A549 (cell line): Measurements from ENCODE around the gene GAPDHS. TPM values are rescaled to one million over a fixed set of nuclear protein-coding genes. Genes with fewer than 3 reads are reported as not detected.
A peak's percentile ranks its signal among the peaks of the same experiment; 100 is the strongest.

Experiments used
- ATAC-seq, 2 experiments: fragments of 200-7000 bp in 1 of 2; fragments of >200 bp in 1 of 2; cut with Nextera tagmentation in 1 of 2; cut with Tn5 transposase in 1 of 2; 3 replicates each; pipeline versions ENCODE4 v1.8.0 to v1.9.1; 2018 to 2020; ENCODE audit warnings: mild to moderate bottlenecking in 1 of 2, moderate library complexity in 1 of 2
- CTCF ChIA-PET: fragments of 300-600 bp; sonication (Branson Sonifier 250); formaldehyde crosslinking; extraction: SDS; loops from one replicate; lab custom pipeline; 2021; ENCODE audit warnings: antibody characterized with exemption, inconsistent platforms; lab: Yijun Ruan, JAX
- POLR2A ChIA-PET: fragments of 350-600 bp; formaldehyde crosslinking; extraction: SDS; loops from one replicate; lab custom pipeline; 2021; ENCODE audit warnings: antibody characterized with exemption, inconsistent platforms; lab: Yijun Ruan, JAX
- DNase-seq, 2 experiments: peaks; one replicate each; pipeline versions ENCODE4 v3.0.0 to v3.0.0-alpha.2; 2011 to 2016; ENCODE audit warnings: low read depth in 1 of 2, low spot score in 1 of 2
- FAIRE-seq: peaks from 2 replicates; lab custom pipeline; 2011; peaks lifted over from hg19 to GRCh38; lab: Jason Lieb, UNC
- H3K27ac ChIP-seq, 2 experiments: fragments of >200 bp; sonication (Bioruptor Twin); formaldehyde crosslinking; 3 replicates each; pipeline ENCODE4 v1.5.1; 2016 to 2017
- H3K4me1 ChIP-seq: fragments of >200 bp; sonication (Bioruptor Twin); formaldehyde crosslinking; 3 replicates; pipeline ENCODE4 v1.6.1; 2016
- H3K4me2 ChIP-seq: fragments of >200 bp; sonication (Bioruptor Twin); formaldehyde crosslinking; 3 replicates; pipeline ENCODE4 v1.6.1; 2016
- H3K4me3 ChIP-seq: fragments of >200 bp; sonication (Bioruptor Twin); formaldehyde crosslinking; 3 replicates; pipeline ENCODE4 v1.5.1; 2016
- H3K9me3 ChIP-seq: fragments of >200 bp; sonication (Bioruptor Twin); formaldehyde crosslinking; 3 replicates; pipeline ENCODE4 v1.6.1; 2016
- BHLHE40 ChIP-seq: IDR thresholded peaks from 2 replicates; pipeline ENCODE4 v1.6.1; 2012; ENCODE audit warnings: low read depth, low read length, inconsistent platforms
- CEBPB ChIP-seq, 2 experiments: fragments of >200 bp in 1 of 2; sonication (Bioruptor Twin) in 1 of 2; formaldehyde crosslinking in 1 of 2; IDR thresholded peaks; 2 replicates each; pipeline ENCODE4 v1.6.1; 2012 to 2016
- CHD2 ChIP-seq: fragments of 150-350 bp; IDR thresholded peaks from 2 replicates; pipeline ENCODE4 v1.6.1; 2014; ENCODE audit warnings: low read length; ENCODE audit not compliant: partially characterized antibody
- CTCF ChIP-seq: fragments of >200 bp; sonication (Bioruptor Twin); formaldehyde crosslinking; IDR thresholded peaks from 3 replicates; pipeline ENCODE4 v1.5.1; 2016
- ESRRA ChIP-seq: fragments of 150-350 bp; IDR thresholded peaks from 2 replicates; pipeline ENCODE4 v1.6.1; 2014; ENCODE audit warnings: mild to moderate bottlenecking, low read length, borderline replicate concordance
- FOSB ChIP-seq: fragments of 250-450 bp; sonication (Bioruptor Pico); IDR thresholded peaks from 2 replicates; pipeline ENCODE4 v1.5.0; 2020; ENCODE audit warnings: mild to moderate bottlenecking, moderate library complexity
- HDAC2 ChIP-seq: fragments of 200-600 bp; sonication (generic); IDR thresholded peaks from 2 replicates; pipeline ENCODE4 v1.6.1; 2016
- HOXA7 ChIP-seq: fragments of 250-450 bp; sonication (Bioruptor Pico); IDR thresholded peaks from 2 replicates; pipeline ENCODE4 v1.5.0; 2020; ENCODE audit warnings: mild to moderate bottlenecking, moderate library complexity
- MYC ChIP-seq: IDR thresholded peaks from 2 replicates; pipeline ENCODE4 v1.6.1; 2012; ENCODE audit warnings: mild to moderate bottlenecking, inconsistent platforms, low read length, improper control_type of control experiment, borderline replicate concordance
- NPAS2 ChIP-seq: fragments of 250-450 bp; sonication (Bioruptor Pico); IDR thresholded peaks from 2 replicates; pipeline ENCODE4 v1.8.0; 2022; ENCODE audit warnings: mild to moderate bottlenecking, moderate library complexity, borderline replicate concordance
- POLR2A ChIP-seq: IDR thresholded peaks from 2 replicates; pipeline ENCODE4 v1.6.1; 2012; ENCODE audit warnings: mild to moderate bottlenecking, low read length
- RAD21 ChIP-seq, 2 experiments: fragments of >200 bp in 1 of 2; sonication (Bioruptor Twin) in 1 of 2; formaldehyde crosslinking in 1 of 2; IDR thresholded peaks in 1 of 2; conservative IDR thresholded peaks in 1 of 2; 2 replicates in 1 of 2; 3 replicates in 1 of 2; pipeline ENCODE4 v1.6.1; 2012 to 2018; ENCODE audit warnings: inconsistent platforms in 1 of 2
- RARB ChIP-seq: fragments of 250-450 bp; sonication (Bioruptor Pico); IDR thresholded peaks from 2 replicates; pipeline ENCODE4 v1.8.0; 2021; ENCODE audit warnings: mild to moderate bottlenecking, moderate library complexity
- RFX5 ChIP-seq: fragments of 450-650 bp; IDR thresholded peaks from 2 replicates; pipeline ENCODE4 v1.7.1; 2014; ENCODE audit warnings: antibody characterized with exemption, mild to moderate bottlenecking, moderate library complexity
- SMC3 ChIP-seq: fragments of >200 bp; sonication (Bioruptor Twin); formaldehyde crosslinking; IDR thresholded peaks from 3 replicates; pipeline ENCODE4 v1.6.1; 2018; ENCODE audit warnings: inconsistent platforms
- SREBF2 ChIP-seq: fragments of 450-650 bp; IDR thresholded peaks from 2 replicates; pipeline ENCODE4 v1.6.1; 2014; ENCODE audit warnings: mild to moderate bottlenecking, moderate library complexity
- WGBS: methylation state at CpG from one replicate; pipeline ENCODE4 v1.1.6; 2017; ENCODE audit errors: missing lambda C conversion rate; 5-methylcytosine and 5-hydroxymethylcytosine counted together
- polyA plus RNA-seq, 4 experiments: library from polyadenylated mRNA; depleted of rRNA in 3 of 4; stranded (reverse); fragments of >200 nt; fragmentation: RNase III in 1 of 4; extraction: RNeasy Plus Mini Kit Qiagen cat#74134 plus additional on column Dnase treatment in 1 of 4; gene quantifications; 2 replicates in 3 of 4; 3 replicates in 1 of 4; pipeline ENCODE4 v1.2.3, GENCODE V29; 2011 to 2017
- TF ChIP-seq, protein P1 (sequence below): fragments of 200-600 bp; sonication (generic); IDR thresholded peaks from 2 replicates; pipeline ENCODE4 v1.6.1; 2016; ENCODE audit warnings: antibody characterized with exemption, mild to moderate bottlenecking, moderate library complexity
- TF ChIP-seq, protein P2 (sequence below): IDR thresholded peaks from 2 replicates; pipeline ENCODE4 v1.6.1; 2012

GAPDHS gene
- polyA plus RNA-seq, 2 of the 4 experiments (the other 2 are of a cell fraction), result not detected

DNA sequence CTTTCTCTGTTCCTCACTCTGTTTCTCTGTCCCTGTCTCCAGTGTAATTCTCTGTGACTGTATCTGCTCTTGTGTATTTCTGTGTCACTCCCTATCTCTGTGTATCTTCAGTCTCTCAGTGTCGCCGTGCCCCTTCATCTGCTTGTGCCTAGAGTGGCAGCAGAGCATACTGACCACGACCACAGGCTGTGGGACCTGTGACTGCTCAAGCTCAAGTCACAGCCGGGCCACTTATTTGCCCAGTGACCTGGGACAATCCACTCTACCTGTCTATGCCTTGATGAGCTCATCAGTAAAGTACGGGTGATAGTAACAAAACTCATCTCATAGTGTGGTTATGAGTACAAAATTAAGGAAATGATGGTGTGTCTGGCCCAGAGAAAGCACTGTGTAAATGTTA lies 20.8 kb downstream of the GAPDHS start (continued):
- TF ChIP-seq, protein P1, sequence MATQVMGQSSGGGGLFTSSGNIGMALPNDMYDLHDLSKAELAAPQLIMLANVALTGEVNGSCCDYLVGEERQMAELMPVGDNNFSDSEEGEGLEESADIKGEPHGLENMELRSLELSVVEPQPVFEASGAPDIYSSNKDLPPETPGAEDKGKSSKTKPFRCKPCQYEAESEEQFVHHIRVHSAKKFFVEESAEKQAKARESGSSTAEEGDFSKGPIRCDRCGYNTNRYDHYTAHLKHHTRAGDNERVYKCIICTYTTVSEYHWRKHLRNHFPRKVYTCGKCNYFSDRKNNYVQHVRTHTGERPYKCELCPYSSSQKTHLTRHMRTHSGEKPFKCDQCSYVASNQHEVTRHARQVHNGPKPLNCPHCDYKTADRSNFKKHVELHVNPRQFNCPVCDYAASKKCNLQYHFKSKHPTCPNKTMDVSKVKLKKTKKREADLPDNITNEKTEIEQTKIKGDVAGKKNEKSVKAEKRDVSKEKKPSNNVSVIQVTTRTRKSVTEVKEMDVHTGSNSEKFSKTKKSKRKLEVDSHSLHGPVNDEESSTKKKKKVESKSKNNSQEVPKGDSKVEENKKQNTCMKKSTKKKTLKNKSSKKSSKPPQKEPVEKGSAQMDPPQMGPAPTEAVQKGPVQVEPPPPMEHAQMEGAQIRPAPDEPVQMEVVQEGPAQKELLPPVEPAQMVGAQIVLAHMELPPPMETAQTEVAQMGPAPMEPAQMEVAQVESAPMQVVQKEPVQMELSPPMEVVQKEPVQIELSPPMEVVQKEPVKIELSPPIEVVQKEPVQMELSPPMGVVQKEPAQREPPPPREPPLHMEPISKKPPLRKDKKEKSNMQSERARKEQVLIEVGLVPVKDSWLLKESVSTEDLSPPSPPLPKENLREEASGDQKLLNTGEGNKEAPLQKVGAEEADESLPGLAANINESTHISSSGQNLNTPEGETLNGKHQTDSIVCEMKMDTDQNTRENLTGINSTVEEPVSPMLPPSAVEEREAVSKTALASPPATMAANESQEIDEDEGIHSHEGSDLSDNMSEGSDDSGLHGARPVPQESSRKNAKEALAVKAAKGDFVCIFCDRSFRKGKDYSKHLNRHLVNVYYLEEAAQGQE, result no peak
- TF ChIP-seq HDAC2 (no peak), RARB (CRISPR knock-in tag) (no peak), BHLHE40 (no peak), SREBF2 (no peak), CHD2 (no peak)

DNA sequence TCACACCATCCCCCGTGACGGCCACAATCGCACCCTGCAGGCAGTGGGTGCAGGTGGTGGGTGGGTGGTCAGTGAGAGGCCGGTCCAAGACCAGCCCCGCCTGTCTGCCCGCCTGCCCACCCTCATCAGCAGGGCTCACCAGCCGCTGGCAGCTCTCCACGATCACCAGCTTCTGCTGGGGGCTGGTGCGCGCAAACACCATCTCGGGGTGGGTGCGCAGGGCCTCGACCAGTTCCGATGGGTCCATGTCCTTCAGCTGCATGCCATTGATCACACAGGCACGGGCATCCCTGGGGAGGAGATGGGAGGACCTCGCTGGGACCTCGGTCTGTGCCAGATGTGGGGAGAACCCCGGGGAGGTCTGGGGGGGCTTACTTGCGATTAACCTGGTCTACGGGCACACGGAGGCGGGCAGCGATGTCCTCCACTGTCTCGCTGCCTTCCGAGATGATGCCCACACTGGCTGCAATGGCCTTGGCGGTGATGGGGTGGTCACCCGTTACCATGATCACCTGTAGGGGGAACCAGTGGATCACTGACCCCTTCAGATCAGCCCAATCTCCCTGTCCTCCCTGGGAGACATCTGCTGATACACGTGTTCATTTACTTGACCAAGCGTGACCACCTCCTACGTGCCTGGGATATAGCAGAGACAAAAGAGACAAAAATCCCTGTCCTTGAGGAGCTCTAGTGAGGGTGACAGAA lies 22.2 kb downstream of the GAPDHS start:
- no peak overlapping the region for H3K4me2 ChIP-seq
- 0 out of 3 replicates have a peak, but pooled peaks cover 6% of the 10 kb centered on the region for H3K4me1 ChIP-seq
- no peak overlapping the region for H3K4me3 ChIP-seq
- WGBS, result 44% methylated on average over 26 of the region's 30 CpGs
- TF ChIP-seq CTCF, result peak; percentile 71
- peak; percentile 42; the same call in 1 of the 2 replicates for TF ChIP-seq NPAS2 (CRISPR knock-in tag)
- peak; percentile 63 for TF ChIP-seq SMC3
- no peak for TF ChIP-seq HOXA7 (CRISPR knock-in tag)
- TF ChIP-seq POLR2A, result peak; percentile 26; the same call in 1 of the 2 replicates
- no peak for TF ChIP-seq FOSB (CRISPR knock-in tag)
- TF ChIP-seq, protein P2, sequence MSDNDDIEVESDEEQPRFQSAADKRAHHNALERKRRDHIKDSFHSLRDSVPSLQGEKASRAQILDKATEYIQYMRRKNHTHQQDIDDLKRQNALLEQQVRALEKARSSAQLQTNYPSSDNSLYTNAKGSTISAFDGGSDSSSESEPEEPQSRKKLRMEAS, result peak; percentile 66; the same call in 1 of the 2 replicates
- no peak for TF ChIP-seq CEBPB (IDR thresholded peaks at IDR 0.05)
- no peak for TF ChIP-seq BHLHE40
- 0 out of 2 replicates have a peak, but pooled peaks have one; percentile 33 for TF ChIP-seq RFX5
- TF ChIP-seq ESRRA, result no peak
- peak; percentile 19; the same call in 1 of the 2 replicates for TF ChIP-seq MYC
- peak; percentile 82 to 95 for TF ChIP-seq RAD21 (conservative IDR thresholded peaks at IDR 0.05 in 1 of 2, IDR thresholded peaks at IDR 0.05 in 1 of 2)
- ATAC-seq, result peak; percentile 41 to 69
- ChIA-PET POLR2A (no interaction called here), CTCF (interaction anchor here (0.5 to 6.9 kb wide), 62 partner anchors 7 to 337 kb away, joined by 3 to 80 read pairs (median 5); partner anchors contain the start of genes COX6B1, HAUS5, PMIS2 and PSENEN)
- FAIRE-seq, result peak; percentile 100
- no peaks in the 10 kb centered on the region for H3K9me3 ChIP-seq
- no peak overlapping the region for H3K27ac ChIP-seq
- peak; percentile 86 to 95 for DNase-seq
